A549 (cell line): ENCODE results near the gene MFAP4. TPM values are rescaled to one million over a fixed set of nuclear protein-coding genes. Genes with fewer than 3 reads are reported as not detected.

Experiments
- ATAC-seq, 2 experiments: fragments of 200-7000 bp in 1 of 2; fragments of >200 bp in 1 of 2; cut with Nextera tagmentation in 1 of 2; cut with Tn5 transposase in 1 of 2; 3 replicates each; pipeline versions ENCODE4 v1.8.0 to v1.9.1; 2018 to 2020; ENCODE audit warnings: mild to moderate bottlenecking in 1 of 2, moderate library complexity in 1 of 2
- CTCF ChIA-PET: fragments of 300-600 bp; sonication (Branson Sonifier 250); formaldehyde crosslinking; extraction: SDS; loops from one replicate; lab custom pipeline; 2021; ENCODE audit warnings: antibody characterized with exemption, inconsistent platforms; lab: Yijun Ruan, JAX
- POLR2A ChIA-PET: fragments of 350-600 bp; formaldehyde crosslinking; extraction: SDS; loops from one replicate; lab custom pipeline; 2021; ENCODE audit warnings: antibody characterized with exemption, inconsistent platforms; lab: Yijun Ruan, JAX
- DNase-seq, 2 experiments: peaks; one replicate each; pipeline versions ENCODE4 v3.0.0 to v3.0.0-alpha.2; 2011 to 2016; ENCODE audit warnings: low read depth in 1 of 2, low spot score in 1 of 2
- FAIRE-seq: peaks from 2 replicates; lab custom pipeline; 2011; peaks lifted over from hg19 to GRCh38; lab: Jason Lieb, UNC
- H3K27ac ChIP-seq, 2 experiments: fragments of >200 bp; sonication (Bioruptor Twin); formaldehyde crosslinking; 3 replicates each; pipeline ENCODE4 v1.5.1; 2016 to 2017
- H3K4me1 ChIP-seq: fragments of >200 bp; sonication (Bioruptor Twin); formaldehyde crosslinking; 3 replicates; pipeline ENCODE4 v1.6.1; 2016
- H3K4me2 ChIP-seq: fragments of >200 bp; sonication (Bioruptor Twin); formaldehyde crosslinking; 3 replicates; pipeline ENCODE4 v1.6.1; 2016
- H3K4me3 ChIP-seq: fragments of >200 bp; sonication (Bioruptor Twin); formaldehyde crosslinking; 3 replicates; pipeline ENCODE4 v1.5.1; 2016
- H3K9me3 ChIP-seq: fragments of >200 bp; sonication (Bioruptor Twin); formaldehyde crosslinking; 3 replicates; pipeline ENCODE4 v1.6.1; 2016
- BHLHE40 ChIP-seq: IDR thresholded peaks from 2 replicates; pipeline ENCODE4 v1.6.1; 2012; ENCODE audit warnings: low read depth, low read length, inconsistent platforms
- CBX2 ChIP-seq: fragments of 200-600 bp; sonication (generic); IDR thresholded peaks from 2 replicates; pipeline ENCODE4 v1.6.1; 2016; ENCODE audit warnings: low read depth, mild to moderate bottlenecking, borderline replicate concordance
- CEBPB ChIP-seq, 2 experiments: fragments of >200 bp in 1 of 2; sonication (Bioruptor Twin) in 1 of 2; formaldehyde crosslinking in 1 of 2; IDR thresholded peaks; 2 replicates each; pipeline ENCODE4 v1.6.1; 2012 to 2016
- CHD2 ChIP-seq: fragments of 150-350 bp; IDR thresholded peaks from 2 replicates; pipeline ENCODE4 v1.6.1; 2014; ENCODE audit warnings: low read length; ENCODE audit not compliant: partially characterized antibody
- CHD4 ChIP-seq: fragments of 200-600 bp; sonication (generic); IDR thresholded peaks from 2 replicates; pipeline ENCODE4 v1.6.1; 2016; ENCODE audit warnings: antibody characterized with exemption, mild to moderate bottlenecking, borderline replicate concordance
- EHMT2 ChIP-seq: fragments of 200-600 bp; sonication (generic); IDR thresholded peaks from 2 replicates; pipeline ENCODE4 v1.6.1; 2016; ENCODE audit warnings: antibody characterized with exemption, low read depth, mild to moderate bottlenecking, moderate library complexity
- EP300 ChIP-seq, 2 experiments: fragments of >200 bp; sonication (Bioruptor Twin); formaldehyde crosslinking; IDR thresholded peaks; 2 replicates in 1 of 2; 3 replicates in 1 of 2; pipeline ENCODE4 v1.6.1; 2016 to 2017
- FOSB ChIP-seq: fragments of 250-450 bp; sonication (Bioruptor Pico); IDR thresholded peaks from 2 replicates; pipeline ENCODE4 v1.5.0; 2020; ENCODE audit warnings: mild to moderate bottlenecking, moderate library complexity
- FOXS1 ChIP-seq: fragments of 250-450 bp; sonication (Bioruptor Pico); IDR thresholded peaks from 2 replicates; pipeline ENCODE4 v1.5.0; 2020; ENCODE audit warnings: mild to moderate bottlenecking, moderate library complexity
- HOXA7 ChIP-seq: fragments of 250-450 bp; sonication (Bioruptor Pico); IDR thresholded peaks from 2 replicates; pipeline ENCODE4 v1.5.0; 2020; ENCODE audit warnings: mild to moderate bottlenecking, moderate library complexity
- HOXB13 ChIP-seq: fragments of 250-450 bp; sonication (Bioruptor Pico); IDR thresholded peaks from 2 replicates; pipeline ENCODE4 v1.5.0; 2020; ENCODE audit warnings: low read depth, mild to moderate bottlenecking, moderate library complexity
- JUNB ChIP-seq: fragments of >200 bp; sonication (Bioruptor Twin); formaldehyde crosslinking; IDR thresholded peaks from 2 replicates; pipeline ENCODE4 v1.6.1; 2016
- KDM5A ChIP-seq: fragments of 200-600 bp; sonication (generic); IDR thresholded peaks from 2 replicates; pipeline ENCODE4 v1.6.1; 2016; ENCODE audit warnings: antibody characterized with exemption, mild to moderate bottlenecking
- NFE2L2 ChIP-seq: fragments of 150-350 bp; conservative IDR thresholded peaks from 2 replicates; pipeline ENCODE4 v1.6.1; 2014; ENCODE audit warnings: low read length
- NPAS2 ChIP-seq: fragments of 250-450 bp; sonication (Bioruptor Pico); IDR thresholded peaks from 2 replicates; pipeline ENCODE4 v1.8.0; 2022; ENCODE audit warnings: mild to moderate bottlenecking, moderate library complexity, borderline replicate concordance
- NR3C1 ChIP-seq: fragments of >200 bp; sonication (Bioruptor Twin); formaldehyde crosslinking; IDR thresholded peaks from 3 replicates; pipeline ENCODE4 v1.6.1; 2017
- RCOR1 ChIP-seq: fragments of 150-350 bp; IDR thresholded peaks from 2 replicates; pipeline ENCODE4 v1.6.1; 2014; ENCODE audit warnings: antibody characterized with exemption, low read length, low read depth
- RFX5 ChIP-seq: fragments of 450-650 bp; IDR thresholded peaks from 2 replicates; pipeline ENCODE4 v1.7.1; 2014; ENCODE audit warnings: antibody characterized with exemption, mild to moderate bottlenecking, moderate library complexity
- SMC3 ChIP-seq: fragments of >200 bp; sonication (Bioruptor Twin); formaldehyde crosslinking; IDR thresholded peaks from 3 replicates; pipeline ENCODE4 v1.6.1; 2018; ENCODE audit warnings: inconsistent platforms
- SREBF2 ChIP-seq: fragments of 450-650 bp; IDR thresholded peaks from 2 replicates; pipeline ENCODE4 v1.6.1; 2014; ENCODE audit warnings: mild to moderate bottlenecking, moderate library complexity
- TP53 ChIP-seq: fragments of 250-450 bp; sonication (Bioruptor Pico); IDR thresholded peaks from 2 replicates; pipeline ENCODE4 v1.5.0; 2021; ENCODE audit warnings: mild to moderate bottlenecking, moderate library complexity
- WGBS: methylation state at CpG from one replicate; pipeline ENCODE4 v1.1.6; 2017; ENCODE audit errors: missing lambda C conversion rate; 5-methylcytosine and 5-hydroxymethylcytosine counted together
- polyA plus RNA-seq, 4 experiments: library from polyadenylated mRNA; depleted of rRNA in 3 of 4; stranded (reverse); fragments of >200 nt; fragmentation: RNase III in 1 of 4; extraction: RNeasy Plus Mini Kit Qiagen cat#74134 plus additional on column Dnase treatment in 1 of 4; gene quantifications; 2 replicates in 3 of 4; 3 replicates in 1 of 4; pipeline ENCODE4 v1.2.3, GENCODE V29; 2011 to 2017
- TF ChIP-seq, protein P1 (sequence below): fragments of 150-350 bp; IDR thresholded peaks from 2 replicates; pipeline ENCODE4 v1.6.1; 2014; ENCODE audit warnings: low read depth, mild to moderate bottlenecking, low read length
- TF ChIP-seq, protein P2 (sequence below): fragments of >200 bp; sonication (Bioruptor Twin); formaldehyde crosslinking; IDR thresholded peaks from 3 replicates; pipeline ENCODE4 v1.5.1; 2016
- TF ChIP-seq, protein P3 (sequence below): fragments of >200 bp; sonication (Bioruptor Twin); formaldehyde crosslinking; IDR thresholded peaks from 2 replicates; pipeline ENCODE4 v1.6.1; 2016
- TF ChIP-seq, protein P4 (sequence below): fragments of 250-450 bp; sonication (Bioruptor Pico); IDR thresholded peaks from 2 replicates; pipeline ENCODE4 v1.5.0; 2020; ENCODE audit warnings: low read depth, mild to moderate bottlenecking, moderate library complexity
- TF ChIP-seq, protein P5 (sequence below): fragments of 450-650 bp; IDR thresholded peaks from 2 replicates; pipeline ENCODE4 v1.6.1; 2014; ENCODE audit warnings: antibody characterized with exemption

Gene MFAP4
- polyA plus RNA-seq, 2 of the 4 experiments (the other 2 are of a cell fraction): 0.13 TPM; not detected in 1

DNA sequence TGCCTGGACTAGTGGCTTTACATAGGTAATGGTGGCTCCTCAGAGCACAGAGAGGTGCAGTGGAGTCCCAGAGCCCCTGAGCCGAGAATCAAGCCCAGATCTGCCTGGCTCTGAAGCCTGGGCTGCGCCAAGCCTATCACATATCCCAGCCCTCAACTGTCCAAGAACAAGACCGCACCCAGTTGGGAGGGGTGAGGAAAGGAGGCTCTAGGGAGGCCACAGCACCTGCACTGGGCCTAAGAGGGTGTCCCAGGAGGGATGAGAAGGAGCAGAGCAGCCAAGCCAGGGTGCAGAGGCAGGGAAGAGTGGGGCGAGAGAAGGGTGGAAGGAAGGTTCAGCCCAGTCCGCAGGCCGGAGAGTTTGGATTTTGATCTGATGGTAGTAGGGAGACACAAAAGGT is 23.1 kb upstream of the MFAP4 start:
- no peak overlapping the region for H3K4me2 ChIP-seq
- ATAC-seq: peak in 1 of 2 experiments; percentile 7; a peak in 1 of 6 replicates
- FAIRE-seq: no peak
- H3K27ac ChIP-seq: peak overlapping the region in 1 of 2 experiments; percentile 34; a peak in 1 of 6 replicates
- CTCF ChIA-PET: interaction anchor here (0.6 to 9.1 kb wide), 4 partner anchors 37 to 401 kb away, joined by 3 to 58 read pairs (median 21); partner anchors contain the start of gene B9D1
- POLR2A ChIA-PET: no interaction called here
- H3K4me1 ChIP-seq: no peaks in the 10 kb centered on the region
- TF ChIP-seq HOXA7 (CRISPR knock-in tag) (no peak), CHD4 (no peak), TP53 (CRISPR knock-in tag) (no peak), RCOR1 (no peak), CBX2 (no peak), JUNB (no peak), EHMT2 (no peak), SMC3 (no peak)
- TF ChIP-seq, protein P1, sequence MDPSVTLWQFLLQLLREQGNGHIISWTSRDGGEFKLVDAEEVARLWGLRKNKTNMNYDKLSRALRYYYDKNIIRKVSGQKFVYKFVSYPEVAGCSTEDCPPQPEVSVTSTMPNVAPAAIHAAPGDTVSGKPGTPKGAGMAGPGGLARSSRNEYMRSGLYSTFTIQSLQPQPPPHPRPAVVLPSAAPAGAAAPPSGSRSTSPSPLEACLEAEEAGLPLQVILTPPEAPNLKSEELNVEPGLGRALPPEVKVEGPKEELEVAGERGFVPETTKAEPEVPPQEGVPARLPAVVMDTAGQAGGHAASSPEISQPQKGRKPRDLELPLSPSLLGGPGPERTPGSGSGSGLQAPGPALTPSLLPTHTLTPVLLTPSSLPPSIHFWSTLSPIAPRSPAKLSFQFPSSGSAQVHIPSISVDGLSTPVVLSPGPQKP: no peak
- H3K9me3 ChIP-seq: no peaks in the 10 kb centered on the region
- WGBS: 81% methylated on average over 6 of the region's 6 CpGs
- DNase-seq: no peak
- no peak overlapping the region for H3K4me3 ChIP-seq

DNA sequence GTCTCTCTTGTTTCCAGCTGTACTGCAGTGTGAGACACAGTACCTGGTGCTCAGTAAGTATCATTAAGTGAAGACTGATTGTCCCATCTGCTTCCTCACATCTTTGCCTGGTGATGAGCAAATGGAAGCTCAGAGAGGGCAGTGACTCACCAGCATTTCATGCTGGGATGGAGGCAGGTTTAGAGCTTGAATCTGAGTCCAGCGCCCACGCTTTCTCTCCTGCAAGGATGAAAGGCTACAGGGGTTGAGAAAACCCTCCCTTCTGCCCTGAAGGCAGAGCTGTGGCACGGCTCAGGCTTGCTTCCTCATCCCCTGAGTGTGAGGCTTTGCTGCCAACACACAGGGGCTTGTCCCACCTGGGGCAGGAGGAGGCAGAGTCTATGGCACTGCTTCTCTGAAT is 22.5 kb upstream of the MFAP4 start:
- FAIRE-seq (peak; percentile 36), DNase-seq (no peak), ATAC-seq (peak; percentile 8 to 40; a peak in 4 of 6 replicates)
- Histone ChIP-seq H3K9me3 (no peaks in the 10 kb centered on the region), H3K4me1 (no peaks in the 10 kb centered on the region), H3K4me2 (no peak overlapping the region), H3K27ac (peak overlapping the region in 1 of 2 experiments; percentile 34; a peak in 1 of 6 replicates), H3K4me3 (no peak overlapping the region)
- TF ChIP-seq FOSB (CRISPR knock-in tag) (no peak), CHD2 (no peak), SREBF2 (no peak), NFE2L2 (no peak), KDM5A (no peak), EHMT2 (no peak), RFX5 (no peak), FOXS1 (no peak), CHD4 (no peak), NR3C1 (no peak), NPAS2 (CRISPR knock-in tag) (no peak), EP300 (IDR thresholded peaks at IDR 0.05) (no peak)
- TF ChIP-seq, protein P2, sequence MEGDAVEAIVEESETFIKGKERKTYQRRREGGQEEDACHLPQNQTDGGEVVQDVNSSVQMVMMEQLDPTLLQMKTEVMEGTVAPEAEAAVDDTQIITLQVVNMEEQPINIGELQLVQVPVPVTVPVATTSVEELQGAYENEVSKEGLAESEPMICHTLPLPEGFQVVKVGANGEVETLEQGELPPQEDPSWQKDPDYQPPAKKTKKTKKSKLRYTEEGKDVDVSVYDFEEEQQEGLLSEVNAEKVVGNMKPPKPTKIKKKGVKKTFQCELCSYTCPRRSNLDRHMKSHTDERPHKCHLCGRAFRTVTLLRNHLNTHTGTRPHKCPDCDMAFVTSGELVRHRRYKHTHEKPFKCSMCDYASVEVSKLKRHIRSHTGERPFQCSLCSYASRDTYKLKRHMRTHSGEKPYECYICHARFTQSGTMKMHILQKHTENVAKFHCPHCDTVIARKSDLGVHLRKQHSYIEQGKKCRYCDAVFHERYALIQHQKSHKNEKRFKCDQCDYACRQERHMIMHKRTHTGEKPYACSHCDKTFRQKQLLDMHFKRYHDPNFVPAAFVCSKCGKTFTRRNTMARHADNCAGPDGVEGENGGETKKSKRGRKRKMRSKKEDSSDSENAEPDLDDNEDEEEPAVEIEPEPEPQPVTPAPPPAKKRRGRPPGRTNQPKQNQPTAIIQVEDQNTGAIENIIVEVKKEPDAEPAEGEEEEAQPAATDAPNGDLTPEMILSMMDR: no peak
- CTCF ChIA-PET: interaction anchor here (0.5 to 9.1 kb wide), 4 partner anchors 20 to 357 kb away, joined by 4 to 58 read pairs (median 21); partner anchors contain the start of gene B9D1
- 52% methylated on average over 3 of the region's 3 CpGs for WGBS
- POLR2A ChIA-PET: no interaction called here

DNA sequence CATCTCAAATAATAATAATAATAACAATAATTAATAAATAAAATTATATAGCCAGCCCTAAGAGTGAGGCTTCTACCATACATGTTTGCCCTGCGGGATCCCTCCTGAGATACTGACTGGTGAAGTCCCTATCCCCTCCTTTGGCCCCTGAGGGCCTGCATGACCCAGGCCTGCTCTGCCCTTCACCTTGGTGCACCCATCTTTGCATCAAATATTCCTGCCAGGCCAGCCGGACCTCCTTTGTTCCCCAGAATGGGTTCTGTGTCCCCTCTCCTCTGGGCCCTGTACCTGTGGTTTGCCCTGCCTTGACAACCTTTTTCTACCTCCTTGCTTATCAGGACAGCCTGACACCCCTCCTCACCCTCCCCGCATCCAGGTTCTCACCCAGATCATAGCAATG is 22.1 kb upstream of the MFAP4 start:
- ChIA-PET POLR2A (no interaction called here), CTCF (interaction anchor here (1.0 to 6.3 kb wide), 4 partner anchors 19 to 357 kb away, joined by 3 to 35 read pairs (median 9); partner anchors contain the start of gene B9D1)
- FAIRE-seq: no peak
- Histone ChIP-seq H3K27ac (no peak overlapping the region), H3K4me1 (no peaks in the 10 kb centered on the region), H3K4me3 (no peak overlapping the region), H3K4me2 (no peak overlapping the region), H3K9me3 (no peaks in the 10 kb centered on the region)
- DNase-seq: no peak
- ATAC-seq: no peak
- TF ChIP-seq HOXB13 (CRISPR knock-in tag) (no peak), BHLHE40 (no peak), FOXS1 (no peak), SMC3 (no peak), CEBPB (IDR thresholded peaks at IDR 0.05) (no peak)
- TF ChIP-seq, protein P3, sequence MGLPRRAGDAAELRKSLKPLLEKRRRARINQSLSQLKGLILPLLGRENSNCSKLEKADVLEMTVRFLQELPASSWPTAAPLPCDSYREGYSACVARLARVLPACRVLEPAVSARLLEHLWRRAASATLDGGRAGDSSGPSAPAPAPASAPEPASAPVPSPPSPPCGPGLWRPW: no peak
- TF ChIP-seq, protein P4, sequence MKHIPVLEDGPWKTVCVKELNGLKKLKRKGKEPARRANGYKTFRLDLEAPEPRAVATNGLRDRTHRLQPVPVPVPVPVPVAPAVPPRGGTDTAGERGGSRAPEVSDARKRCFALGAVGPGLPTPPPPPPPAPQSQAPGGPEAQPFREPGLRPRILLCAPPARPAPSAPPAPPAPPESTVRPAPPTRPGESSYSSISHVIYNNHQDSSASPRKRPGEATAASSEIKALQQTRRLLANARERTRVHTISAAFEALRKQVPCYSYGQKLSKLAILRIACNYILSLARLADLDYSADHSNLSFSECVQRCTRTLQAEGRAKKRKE (CRISPR knock-in tag): no peak
- TF ChIP-seq, protein P5, sequence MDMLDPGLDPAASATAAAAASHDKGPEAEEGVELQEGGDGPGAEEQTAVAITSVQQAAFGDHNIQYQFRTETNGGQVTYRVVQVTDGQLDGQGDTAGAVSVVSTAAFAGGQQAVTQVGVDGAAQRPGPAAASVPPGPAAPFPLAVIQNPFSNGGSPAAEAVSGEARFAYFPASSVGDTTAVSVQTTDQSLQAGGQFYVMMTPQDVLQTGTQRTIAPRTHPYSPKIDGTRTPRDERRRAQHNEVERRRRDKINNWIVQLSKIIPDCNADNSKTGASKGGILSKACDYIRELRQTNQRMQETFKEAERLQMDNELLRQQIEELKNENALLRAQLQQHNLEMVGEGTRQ: no peak
- 88% methylated on average over 3 of the region's 3 CpGs for WGBS
